Neural progenitor cell (in vitro differentiated cells): ENCODE results near the gene STEAP3.

Experiments
- CTCF ChIP-seq: fragments of 200-600 bp; sonication (generic); IDR thresholded peaks from 2 replicates; pipeline ENCODE4 v1.5.1; 2017; ENCODE audit warnings: antibody characterized with exemption, mild to moderate bottlenecking
- EZH2 ChIP-seq: fragments of 200-600 bp; sonication (generic); IDR thresholded peaks from 2 replicates; pipeline ENCODE4 v1.6.1; 2017; ENCODE audit warnings: antibody characterized with exemption, mild to moderate bottlenecking, moderate library complexity
- EZH2phosphoT487 ChIP-seq: fragments of 200-600 bp; sonication (generic); IDR thresholded peaks from 2 replicates; pipeline ENCODE4 v1.6.1; 2017; ENCODE audit warnings: antibody characterized with exemption

- TF ChIP-seq CTCF, result no peak
- no peak for TF ChIP-seq EZH2phosphoT487
- no peak for TF ChIP-seq EZH2
Observed at GRCh38 chr2:119177171-119177837, 46.3 kb upstream of the STEAP3 start.
